ENCODE results near the gene CCR7.
"Not testable (repeated sequence)": the region's sequence is repeated elsewhere in the genome, so short reads cannot be mapped to it uniquely, and the experiment has no call there.

Gene CCR7

DNA sequence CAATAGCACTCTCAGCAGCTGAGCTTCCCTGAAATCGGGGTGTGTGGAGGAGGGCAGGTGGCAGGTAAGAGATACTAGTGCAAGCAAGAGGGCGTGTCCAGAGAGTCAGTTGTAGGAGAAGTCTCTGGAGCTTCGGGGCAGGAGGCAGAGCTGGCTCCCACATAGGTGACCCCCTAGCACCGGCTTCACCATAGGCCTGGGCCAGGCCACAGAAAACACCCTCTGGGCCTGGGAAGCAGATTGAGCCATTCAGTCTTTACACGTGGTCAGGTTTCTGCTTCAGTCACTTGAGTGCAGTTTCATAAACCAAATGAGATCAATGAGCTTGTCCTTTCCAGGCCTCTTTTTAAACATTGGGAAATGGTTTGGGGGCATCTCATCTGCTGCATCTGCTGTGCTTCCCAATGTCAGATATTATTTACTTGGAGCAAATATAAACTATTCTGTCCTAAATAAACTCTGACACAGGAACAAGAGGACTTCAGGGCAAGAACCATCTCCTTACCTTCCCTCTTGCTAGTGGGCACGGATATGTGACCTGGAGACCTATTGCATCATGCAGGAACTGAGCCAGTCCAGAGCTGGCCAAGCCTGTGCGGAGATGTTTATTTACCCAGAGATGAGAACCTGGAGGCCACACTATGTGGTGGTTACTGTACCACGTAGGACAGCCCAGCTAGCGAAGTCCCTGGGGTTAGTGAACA is 16.1 kb downstream of the CCR7 start:
- DNase-seq: no peak

DNA sequence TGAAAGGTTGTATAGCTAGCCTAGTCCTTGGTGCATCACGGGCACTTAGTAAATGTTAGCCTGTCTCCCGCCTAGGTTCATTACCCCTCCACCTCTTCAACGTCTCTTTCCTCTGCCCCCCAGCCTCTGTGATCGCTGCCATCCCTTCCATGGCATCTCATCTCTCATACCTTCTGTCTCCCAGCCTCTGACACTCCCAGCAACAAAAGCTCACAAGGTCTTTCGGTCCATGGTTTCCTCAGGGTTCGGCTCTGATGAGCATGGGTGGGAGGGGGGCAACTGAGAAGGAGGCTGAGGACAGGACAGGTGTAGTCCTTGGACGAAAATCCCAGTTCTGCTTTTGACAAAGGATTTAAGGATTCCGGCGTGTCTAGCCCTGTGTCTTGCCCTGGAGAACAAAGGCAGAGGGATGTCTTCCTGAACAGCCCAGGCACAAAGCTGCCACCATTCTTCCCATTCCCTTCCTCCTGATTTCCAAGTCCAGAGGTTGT is 16.7 kb downstream of the CCR7 start:
- DNase-seq: no peak

DNA sequence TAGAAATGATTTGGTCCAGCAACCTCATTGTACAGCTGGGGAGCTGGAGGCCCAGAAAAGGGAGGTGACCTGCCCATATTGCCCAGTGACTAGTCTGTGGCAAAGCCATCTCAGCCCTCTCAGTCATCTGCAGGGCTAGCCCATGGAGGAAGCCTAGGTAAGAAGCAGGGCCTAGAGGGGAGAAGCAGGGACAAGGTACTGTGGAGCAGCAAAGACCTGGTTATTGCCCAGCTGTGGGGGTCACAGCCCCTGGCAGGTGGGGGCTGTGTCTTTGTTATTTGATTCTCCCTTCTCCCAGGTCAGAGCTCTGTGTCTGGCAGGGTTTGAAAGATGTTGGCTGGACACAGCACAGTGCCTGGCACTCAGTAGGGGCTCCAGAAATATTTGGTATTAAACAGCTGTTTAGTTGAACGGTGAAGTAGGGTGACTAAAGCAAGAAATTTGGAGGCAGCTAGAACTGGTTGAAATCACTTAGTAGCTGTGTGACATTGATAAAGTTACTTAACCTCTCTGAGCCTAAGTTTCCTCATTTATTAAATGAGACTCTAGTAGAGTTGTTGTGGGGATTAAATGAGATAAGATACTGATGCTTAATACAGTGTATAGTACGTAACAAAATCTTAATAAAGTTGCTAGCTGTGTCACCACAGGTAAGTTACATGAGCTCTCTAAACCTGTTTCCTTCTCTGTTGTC is 17.3 kb downstream of the CCR7 start:
- no peak for DNase-seq

DNA sequence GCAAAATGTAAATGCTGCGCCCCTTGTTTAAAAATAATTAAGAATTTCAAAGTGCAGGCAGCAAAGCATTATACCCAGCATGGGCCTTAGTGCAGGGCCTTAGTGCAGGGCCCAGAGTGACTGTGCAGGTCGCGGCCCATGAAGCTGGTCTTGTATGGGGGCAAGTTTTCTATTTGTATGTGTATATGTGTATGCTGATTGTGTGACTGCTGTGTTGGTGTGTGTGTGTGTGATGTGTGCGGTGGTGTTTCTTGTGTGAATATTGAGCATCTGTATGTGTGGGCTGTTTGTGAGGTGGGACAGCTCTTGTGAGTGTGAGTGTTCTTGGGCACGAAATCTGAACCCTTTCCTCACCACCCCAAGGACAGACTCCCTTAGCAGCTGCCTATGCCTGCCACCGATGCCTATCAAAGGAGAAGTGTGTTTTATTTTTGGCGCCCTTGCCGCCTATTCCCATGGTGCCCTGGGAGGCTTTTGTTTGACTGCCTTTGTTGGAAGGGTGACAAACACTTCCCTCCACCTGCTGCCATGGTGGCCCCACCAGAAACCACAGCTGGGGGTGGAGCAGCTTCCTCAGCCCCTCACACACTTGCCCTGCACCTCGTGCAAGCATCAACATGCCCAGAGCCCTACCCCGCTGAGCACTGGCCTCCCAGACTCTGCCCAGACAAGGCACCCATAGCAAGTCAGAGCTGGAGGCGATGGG is 18.0 kb downstream of the CCR7 start:
- peak; percentile 82 for DNase-seq

DNA sequence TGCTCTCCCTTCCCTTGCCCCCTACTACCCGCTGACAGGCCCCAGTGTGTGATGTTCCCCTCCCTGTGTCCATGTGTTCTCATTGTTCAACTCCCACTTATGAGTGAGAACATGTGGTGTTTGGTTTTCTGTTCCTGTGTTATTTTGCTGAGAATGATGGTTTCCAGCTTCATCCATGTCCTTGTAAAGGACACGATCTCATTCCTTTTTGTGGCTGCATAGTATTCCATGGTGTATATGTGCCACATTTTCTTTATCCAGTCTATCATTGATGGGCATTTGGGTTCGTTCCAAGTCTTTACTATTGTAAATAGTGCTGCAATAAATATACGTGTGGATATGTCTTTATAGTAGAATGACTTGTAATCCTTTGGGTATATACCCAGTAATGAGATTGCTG is 18.8 kb downstream of the CCR7 start:
- DNase-seq: not testable (repeated sequence)

DNA sequence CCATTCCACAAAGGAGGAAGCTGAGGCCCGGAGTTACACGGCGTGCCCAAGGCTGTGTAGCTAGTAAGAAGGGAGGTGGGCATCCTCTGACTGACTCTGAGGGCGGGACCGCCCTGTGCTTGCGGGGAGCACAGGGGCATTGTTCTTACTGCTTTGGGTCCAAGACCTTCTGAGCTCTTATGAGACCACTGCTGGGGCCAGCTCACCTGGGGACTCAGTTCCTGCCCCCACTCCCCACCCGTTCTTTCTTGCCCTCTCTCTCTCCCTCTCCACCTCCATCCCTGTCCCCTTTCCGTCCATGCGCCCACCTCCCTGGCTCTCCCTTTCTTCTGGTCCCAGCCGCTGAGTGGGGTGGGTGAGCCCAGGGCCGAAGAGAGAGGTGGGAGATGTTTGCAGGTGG is 19.6 kb downstream of the CCR7 start:
- DNase-seq: no peak

DNA sequence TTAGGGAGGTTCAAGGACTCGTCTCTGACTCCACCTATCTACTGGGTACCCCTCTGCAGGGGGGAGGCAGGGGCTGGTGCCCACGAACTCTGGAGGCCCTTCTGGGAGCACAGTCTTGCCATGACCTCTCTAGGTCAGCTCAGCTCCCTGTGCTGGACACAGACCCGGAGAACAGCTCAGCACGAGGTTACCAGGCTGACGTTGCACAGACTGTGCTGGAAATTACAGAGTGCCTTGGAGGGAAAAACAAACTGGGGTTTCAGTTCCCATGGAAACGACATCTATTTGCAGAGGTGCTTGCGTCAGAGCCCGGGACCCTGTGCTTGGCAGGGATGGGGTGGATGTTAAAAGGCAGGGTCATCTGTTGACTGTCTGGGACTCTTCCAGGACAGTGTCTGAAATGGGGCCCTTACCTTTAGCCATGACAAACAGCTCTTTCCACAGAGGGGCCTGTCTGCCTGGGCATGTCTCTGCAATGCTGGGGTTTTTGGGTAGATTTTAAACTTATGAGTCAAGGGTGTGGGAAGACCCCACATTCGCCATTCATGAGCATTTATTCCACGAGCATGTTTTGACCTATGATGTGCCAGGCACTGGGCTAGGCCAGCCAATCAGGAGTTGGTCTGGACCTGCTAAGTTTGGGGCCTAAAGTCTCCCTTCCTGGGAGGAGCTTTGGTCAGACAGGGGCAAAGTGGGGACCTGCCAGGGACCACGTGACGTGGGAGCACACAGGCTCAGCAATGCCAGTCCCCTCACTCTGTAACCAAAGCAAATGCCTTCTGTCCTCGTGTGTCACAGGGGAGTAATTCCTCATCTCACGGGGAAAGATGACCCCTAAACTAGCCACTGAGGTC is 22.5 kb downstream of the CCR7 start:
- peak; percentile 53 for DNase-seq

DNA sequence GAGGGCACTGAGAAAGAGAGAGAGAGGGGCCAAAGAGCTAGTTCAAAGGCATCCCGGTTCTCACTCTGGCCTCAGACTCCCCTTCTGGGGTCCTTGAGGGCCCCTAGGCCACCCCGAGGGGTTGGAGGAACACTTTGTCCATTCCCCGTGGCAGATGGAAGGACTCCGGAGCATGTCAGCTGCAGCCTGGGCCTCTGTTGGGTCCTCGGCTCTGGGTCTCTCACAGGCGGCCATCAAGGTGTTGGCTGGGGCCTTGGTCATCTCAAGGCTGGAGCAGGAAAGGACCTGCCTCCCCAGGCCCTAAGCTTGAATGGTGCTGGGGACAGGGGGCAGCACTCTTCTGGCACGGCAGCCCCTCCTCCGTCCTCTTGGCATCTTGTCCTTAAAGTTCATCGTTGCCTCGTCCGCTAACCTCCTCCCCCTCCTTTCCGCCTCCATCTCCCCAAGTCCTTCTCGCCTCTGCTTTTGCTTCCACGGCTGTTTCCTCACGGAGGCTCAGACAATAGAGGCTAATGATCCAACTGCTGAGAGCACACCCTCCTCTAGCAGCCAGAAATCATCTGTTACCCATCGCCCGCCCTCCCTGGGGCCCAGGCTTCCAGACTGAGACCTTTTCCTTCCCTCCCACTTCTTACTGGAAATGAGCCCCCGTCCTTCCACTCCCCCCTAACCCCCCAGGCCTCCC is 23.3 kb downstream of the CCR7 start:
- no peak for DNase-seq

DNA sequence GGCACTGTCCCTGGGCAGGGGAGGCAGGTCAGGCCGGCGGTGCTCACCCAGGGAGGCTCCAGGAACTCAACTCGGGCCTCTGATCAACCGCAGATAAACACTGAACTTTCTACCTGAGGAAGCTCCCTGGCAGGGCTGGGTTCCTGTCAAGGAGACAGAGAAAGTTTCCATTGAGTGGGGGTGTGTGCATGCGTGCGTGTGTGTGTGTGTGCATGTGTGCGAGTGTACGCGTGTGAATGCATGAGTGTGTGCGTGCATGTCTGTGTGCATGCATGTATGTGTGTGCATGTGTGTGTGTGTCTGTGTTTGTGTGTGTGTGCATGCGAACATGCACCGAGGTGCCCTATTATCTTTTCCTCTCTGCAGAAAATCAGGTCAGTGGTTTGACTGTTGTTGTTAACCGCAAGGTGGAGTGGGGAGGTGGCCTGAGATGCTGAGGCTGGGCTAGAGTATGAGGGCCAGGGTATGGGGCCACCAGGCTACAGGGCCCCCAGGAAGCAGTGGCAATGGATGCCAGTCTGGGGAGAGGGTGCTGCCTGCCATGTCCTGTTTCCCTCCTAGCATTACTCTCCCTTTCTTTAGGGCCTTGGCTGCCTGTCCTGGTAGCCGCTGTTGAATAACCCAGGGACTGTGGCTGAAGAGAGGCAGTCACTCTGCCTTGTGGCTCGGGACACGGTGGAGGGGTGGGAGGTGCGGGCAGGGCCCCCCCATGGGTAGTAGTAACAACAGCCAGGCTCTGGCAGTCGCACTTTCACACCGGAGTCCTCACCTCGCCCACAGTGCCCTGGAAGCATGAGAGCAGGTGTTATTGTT is 24.0 kb downstream of the CCR7 start:
- DNase-seq: peak; percentile 74

DNA sequence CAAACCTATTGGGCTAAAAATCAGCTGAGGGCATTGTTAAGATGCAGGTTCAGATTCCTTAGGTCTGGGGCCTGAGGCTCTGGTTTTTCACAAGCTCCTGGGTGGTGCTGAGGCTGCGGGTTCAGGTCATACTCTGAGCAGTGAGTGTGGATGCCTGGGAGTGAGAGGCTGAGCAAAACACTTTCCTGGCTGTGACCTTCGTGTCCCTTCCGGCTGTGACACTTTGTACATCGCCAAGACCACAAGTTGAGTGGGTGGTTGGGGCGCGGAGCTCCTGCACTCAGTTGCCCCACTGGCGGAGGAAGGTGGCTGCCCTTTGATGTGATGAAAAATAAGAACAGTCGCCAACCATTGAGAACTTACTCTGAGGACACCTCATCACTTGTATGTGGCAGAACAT is 24.8 kb downstream of the CCR7 start:
- peak; percentile 60 for DNase-seq

DNA sequence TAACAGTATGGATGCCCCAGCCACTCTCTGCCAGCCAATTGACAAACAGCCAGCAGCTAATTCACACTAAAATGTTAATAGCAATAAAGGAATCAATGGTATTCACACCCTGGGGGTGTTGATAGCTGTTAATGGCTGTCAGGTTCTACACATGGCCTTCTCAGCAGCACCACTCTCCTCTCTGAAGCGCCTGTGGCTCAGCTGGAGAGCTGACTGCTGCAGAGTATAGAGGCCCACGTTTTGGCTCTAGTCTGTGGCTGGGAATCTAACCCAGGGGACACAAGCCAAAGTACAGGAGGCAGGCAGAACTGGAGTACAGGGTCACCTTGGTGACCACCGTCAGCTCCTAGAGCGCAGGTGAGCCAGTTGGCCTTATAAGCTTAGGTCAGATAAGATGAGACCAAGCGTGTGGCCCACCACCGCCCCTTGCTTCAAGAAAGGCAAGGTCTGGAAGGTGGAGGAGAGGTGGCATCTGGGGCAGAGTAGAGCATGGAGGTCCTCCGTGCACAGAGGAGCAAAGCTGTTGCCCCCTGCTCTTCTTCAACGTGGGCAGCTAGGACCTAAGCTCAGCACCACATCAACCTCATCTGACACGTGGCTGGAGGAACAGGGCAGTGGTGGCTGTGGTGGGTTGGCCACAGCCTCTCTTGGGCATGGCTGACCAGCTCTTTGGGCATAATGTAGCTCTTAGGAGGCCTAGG is 25.4 kb downstream of the CCR7 start:
- no peak for DNase-seq

DNA sequence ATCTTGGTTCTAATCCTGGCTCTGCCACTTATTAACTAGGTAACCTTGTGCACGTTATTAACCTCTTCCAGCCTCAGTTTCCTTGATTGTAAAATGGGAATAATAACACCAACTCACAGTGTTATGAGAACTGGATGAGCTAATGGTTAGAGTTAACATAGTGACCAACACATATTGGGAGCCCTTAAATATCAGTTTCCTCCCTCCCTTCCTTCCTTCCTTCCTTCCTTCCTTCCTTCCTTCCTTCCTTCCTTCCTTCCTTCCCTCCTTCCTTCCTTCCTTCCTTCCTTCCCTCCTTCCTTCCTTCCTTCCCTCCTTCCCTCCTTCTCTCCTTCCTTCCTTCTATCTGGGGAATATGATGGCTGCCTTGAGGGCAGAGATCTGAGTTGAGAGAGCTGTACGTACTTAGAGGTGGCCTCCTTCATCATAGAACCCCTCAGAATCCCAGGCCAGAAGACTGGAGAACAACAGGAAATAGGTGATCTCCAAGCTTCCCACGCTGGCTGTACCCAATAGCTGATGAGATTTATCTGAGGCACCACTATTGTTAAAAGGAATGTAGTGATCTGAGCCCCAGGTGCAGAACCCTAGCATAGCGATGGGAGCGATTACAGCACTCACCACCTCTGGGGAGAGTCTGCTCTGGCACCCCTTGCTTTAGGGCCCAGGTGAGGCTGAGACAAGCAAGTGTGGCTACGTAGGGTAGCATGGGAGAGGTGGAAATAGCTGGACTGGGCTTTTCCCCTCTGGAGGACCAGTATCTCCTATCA is 26.2 kb downstream of the CCR7 start:
- no peak for DNase-seq

DNA sequence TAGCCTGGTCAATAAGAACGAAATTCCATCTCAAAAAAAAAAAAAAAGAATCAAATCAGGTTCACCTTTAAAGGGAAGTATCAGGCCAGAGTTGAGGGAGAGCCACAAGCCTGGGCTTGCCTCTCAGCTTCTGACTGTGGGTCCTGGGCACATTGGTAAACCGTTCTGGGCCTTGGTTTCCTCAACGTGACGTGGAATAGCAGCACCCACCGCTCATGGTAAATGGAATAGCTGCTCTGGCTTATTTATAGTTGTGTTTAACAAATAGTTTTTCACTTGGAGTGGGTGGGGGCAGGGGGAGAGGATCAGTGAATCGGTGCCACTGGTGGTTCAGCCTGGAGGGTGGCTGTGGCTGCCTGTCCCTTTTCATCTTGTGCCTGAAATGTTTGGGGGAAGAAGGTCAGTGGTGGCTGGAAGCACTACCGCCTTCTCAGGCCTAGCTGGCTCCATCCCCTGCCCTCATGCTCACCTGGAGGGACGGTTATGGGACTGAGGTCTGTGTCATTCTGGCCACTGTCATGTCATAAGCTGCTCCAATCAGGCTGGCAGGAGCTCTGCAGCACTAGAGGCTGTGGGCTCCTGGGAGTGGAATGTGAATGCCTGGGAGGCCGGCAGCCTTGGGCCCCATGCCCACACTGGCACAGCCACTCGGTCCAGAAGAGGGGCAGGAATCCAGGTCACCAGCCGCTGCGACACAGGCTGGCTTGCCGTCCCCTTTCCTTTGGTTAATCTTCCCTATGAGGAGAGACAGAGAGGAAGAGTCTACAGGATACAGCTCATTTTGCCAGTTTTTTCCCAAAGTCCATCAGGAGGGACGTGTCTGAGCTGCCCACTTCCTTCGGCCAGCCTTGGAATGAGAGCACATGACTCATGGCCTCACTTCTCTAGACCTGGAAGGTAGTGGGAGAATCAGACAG is 27.0 kb downstream of the CCR7 start:
- no peak for DNase-seq

DNA sequence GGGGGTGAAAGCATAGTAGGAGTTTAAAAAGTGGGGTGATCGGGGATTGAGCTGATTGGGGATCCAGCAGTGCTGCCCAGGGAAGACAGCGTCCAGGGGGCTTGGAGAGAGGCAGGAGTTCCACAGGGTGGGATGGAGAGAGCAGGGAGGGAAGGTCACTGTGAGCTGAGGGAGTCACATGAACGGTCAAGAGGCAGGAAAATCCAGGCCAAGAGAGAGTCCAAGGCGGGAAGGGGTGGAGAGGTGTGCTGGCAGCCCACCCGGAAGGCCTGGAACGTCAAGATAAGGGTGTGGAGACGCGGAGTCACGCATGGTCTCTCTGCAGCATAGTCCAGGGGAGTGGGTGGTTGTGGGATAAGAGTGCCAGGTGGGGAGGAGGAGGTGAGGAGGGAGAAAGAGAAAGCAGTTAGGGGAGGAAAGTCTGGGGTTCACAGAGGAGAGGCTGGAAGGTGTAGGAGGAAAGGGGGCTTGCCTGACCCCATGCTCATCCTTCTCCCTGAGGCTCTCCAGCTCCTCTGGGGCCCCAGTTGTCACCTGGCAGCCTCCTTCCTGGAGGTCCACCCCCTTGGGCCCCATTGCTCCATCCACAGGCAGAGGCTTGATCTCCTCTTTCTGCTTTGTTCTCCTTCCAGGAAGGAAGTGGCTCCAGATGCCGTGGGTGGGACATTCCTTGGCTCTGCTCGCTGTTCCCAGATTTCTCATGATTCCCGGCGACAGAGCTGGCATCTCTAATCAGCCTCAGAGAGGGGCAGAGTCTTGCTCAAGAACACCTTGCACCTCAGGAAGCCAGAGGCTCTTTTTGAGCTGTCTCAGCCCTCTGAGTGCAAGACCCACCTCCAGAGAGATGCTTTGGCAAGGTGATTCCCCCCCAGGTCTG is 28.7 kb downstream of the CCR7 start:
- DNase-seq: no peak

DNA sequence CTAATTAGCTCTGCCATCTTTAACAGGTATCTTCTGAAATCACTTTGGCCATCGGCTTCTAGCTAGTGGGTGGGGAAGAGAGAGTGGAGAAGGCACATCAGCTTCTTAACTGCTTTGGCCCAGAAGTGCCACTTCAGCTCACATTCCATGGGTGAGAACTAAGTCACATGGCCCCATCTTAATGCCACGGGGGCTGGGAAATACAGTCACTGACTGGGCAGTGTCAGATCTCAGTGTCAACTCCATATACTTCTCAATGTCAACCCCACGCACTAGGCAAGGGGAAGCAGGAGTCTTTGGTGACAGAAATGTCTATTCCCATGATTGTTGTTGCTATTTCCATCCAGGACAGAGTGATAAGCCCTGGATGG is 29.4 kb downstream of the CCR7 start:
- no peak for DNase-seq

DNA sequence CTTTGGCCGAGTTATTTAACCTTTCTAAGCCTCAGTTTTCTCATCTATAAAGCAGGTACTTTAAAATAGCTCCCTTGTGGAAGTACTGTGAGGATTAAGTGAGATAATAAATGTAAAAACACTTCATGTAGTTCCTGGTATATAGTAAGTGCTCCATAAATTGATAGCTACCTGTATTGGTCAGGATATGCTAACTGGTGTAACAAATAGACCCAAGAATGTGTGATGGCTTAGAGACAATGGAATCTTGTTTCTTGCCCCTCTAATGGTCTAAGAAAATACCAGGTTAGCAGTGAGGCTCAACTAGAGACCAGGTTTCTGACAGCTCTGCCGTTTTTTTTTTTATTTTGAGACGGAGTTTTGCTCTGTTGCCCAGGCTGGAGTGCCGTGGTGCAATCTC is 29.8 kb downstream of the CCR7 start:
- no peak for DNase-seq

DNA sequence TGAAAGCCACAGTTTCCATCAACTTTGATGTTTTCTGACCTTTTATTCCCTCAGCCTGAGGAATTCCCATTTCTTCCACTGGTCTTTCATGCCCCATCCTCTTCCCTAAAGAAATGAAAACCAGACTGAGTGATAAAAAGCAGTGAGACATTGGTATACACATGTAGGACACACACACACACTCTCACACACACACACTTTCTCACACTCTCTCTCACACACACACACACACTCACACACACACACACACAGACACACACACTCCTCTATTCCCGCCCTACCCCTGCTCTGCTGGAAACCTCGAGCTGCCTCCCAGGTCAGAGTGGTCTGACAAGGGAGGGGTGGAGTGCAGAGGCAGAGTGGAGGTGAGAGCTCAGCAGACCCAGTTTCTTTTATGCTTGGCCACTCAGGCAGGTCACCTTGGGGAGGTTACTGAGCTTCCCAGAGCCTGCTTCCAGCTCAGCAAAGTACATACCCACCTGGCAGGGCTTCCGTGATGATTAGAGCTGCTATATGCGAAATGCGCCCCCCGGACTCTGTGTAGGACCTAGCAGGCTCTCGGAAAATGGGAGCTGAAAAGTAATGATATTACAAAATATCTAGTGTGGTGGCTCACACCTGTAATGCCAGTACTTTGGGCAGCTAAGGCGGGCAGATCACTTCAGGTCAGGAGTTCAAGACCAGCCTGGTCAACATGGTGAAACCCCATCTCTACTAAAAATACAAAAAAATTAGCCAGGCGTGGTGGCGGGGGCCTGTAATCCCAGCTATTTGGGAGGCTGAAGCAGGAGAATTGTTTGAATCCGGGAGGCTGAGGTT is 30.7 kb downstream of the CCR7 start:
- DNase-seq: no peak

Measured in CD4-positive, alpha-beta T cell treated with Interleukin-4 for 4 hours (primary cell).